ENCODE data around the gene TCEANC2.

Gene TCEANC2

GRCh38 chr1:54120698-54121481, 67.5 kb downstream of the TCEANC2 start:
- Histone ChIP-seq H4K20me1 (ENCODE audit: insufficient read depth) (no peaks in the 10 kb centered on the region), H3K4me2 (peak overlapping the region; percentile 38), H2AFZ (ENCODE audit: low read depth) (peak overlapping the region; percentile 54; the same call in 1 of the 2 replicates), H3K79me2 (ENCODE audit: insufficient read depth, low read depth) (no peaks in the 10 kb centered on the region), H3K27me3 (ENCODE audit: insufficient read depth, low read depth) (no peaks in the 10 kb centered on the region), H3K9ac (no peak overlapping the region; the same call in 1 of the 2 replicates), H3K36me3 (ENCODE audit: insufficient read depth) (no peaks in the 10 kb centered on the region), H3K4me1 (ENCODE audit: low read depth, poor library complexity, severe bottlenecking) (peaks cover 10% of the 10 kb centered on the region), H3K4me3 (IDR thresholded peaks at IDR 0.05; ENCODE audit: insufficient read depth, low read depth, low read length) (no peak overlapping the region), H3K27ac (no peak overlapping the region)
- TF ChIP-seq, protein P1, sequence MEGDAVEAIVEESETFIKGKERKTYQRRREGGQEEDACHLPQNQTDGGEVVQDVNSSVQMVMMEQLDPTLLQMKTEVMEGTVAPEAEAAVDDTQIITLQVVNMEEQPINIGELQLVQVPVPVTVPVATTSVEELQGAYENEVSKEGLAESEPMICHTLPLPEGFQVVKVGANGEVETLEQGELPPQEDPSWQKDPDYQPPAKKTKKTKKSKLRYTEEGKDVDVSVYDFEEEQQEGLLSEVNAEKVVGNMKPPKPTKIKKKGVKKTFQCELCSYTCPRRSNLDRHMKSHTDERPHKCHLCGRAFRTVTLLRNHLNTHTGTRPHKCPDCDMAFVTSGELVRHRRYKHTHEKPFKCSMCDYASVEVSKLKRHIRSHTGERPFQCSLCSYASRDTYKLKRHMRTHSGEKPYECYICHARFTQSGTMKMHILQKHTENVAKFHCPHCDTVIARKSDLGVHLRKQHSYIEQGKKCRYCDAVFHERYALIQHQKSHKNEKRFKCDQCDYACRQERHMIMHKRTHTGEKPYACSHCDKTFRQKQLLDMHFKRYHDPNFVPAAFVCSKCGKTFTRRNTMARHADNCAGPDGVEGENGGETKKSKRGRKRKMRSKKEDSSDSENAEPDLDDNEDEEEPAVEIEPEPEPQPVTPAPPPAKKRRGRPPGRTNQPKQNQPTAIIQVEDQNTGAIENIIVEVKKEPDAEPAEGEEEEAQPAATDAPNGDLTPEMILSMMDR (conservative IDR thresholded peaks at IDR 0.05; ENCODE audit: low read depth, low read length), result no peak

- H3K27ac ChIP-seq, result no peak overlapping the region
- peak overlapping the region; percentile 54; the same call in 1 of the 2 replicates for H2AFZ ChIP-seq (ENCODE audit: low read depth)
Observed at GRCh38 chr1:54121482-54122134, 68.2 kb downstream of the TCEANC2 start.

GRCh38 chr1:54122135-54122751, 68.8 kb downstream of the TCEANC2 start:
- Histone ChIP-seq H3K27me3 (ENCODE audit: insufficient read depth, low read depth) (no peaks in the 10 kb centered on the region), H3K36me3 (ENCODE audit: insufficient read depth) (no peaks in the 10 kb centered on the region), H3K4me1 (ENCODE audit: low read depth, poor library complexity, severe bottlenecking) (peaks cover 10% of the 10 kb centered on the region), H3K27ac (no peak overlapping the region), H3K79me2 (ENCODE audit: insufficient read depth, low read depth) (no peaks in the 10 kb centered on the region), H3K4me3 (IDR thresholded peaks at IDR 0.05; ENCODE audit: insufficient read depth, low read depth, low read length) (no peak overlapping the region), H4K20me1 (ENCODE audit: insufficient read depth) (no peaks in the 10 kb centered on the region), H3K4me2 (no peak overlapping the region), H2AFZ (ENCODE audit: low read depth) (no peak overlapping the region), H3K9ac (no peak overlapping the region)
- TF ChIP-seq, protein P1 (conservative IDR thresholded peaks at IDR 0.05; ENCODE audit: low read depth, low read length), result no peak

More at GRCh38 chr1:54121482-54122134, 68.2 kb downstream of the TCEANC2 start:
- Histone ChIP-seq H3K79me2 (ENCODE audit: insufficient read depth, low read depth) (no peaks in the 10 kb centered on the region), H3K9ac (no peak overlapping the region; the same call in 1 of the 2 replicates), H3K36me3 (ENCODE audit: insufficient read depth) (no peaks in the 10 kb centered on the region), H3K27me3 (ENCODE audit: insufficient read depth, low read depth) (no peaks in the 10 kb centered on the region), H3K4me2 (peak overlapping the region; percentile 38), H4K20me1 (ENCODE audit: insufficient read depth) (no peaks in the 10 kb centered on the region), H3K4me1 (ENCODE audit: low read depth, poor library complexity, severe bottlenecking) (peaks cover 10% of the 10 kb centered on the region), H3K4me3 (IDR thresholded peaks at IDR 0.05; ENCODE audit: insufficient read depth, low read depth, low read length) (no peak overlapping the region)
- TF ChIP-seq, protein P1 (conservative IDR thresholded peaks at IDR 0.05; ENCODE audit: low read depth, low read length), result peak; percentile 60

DNA sequence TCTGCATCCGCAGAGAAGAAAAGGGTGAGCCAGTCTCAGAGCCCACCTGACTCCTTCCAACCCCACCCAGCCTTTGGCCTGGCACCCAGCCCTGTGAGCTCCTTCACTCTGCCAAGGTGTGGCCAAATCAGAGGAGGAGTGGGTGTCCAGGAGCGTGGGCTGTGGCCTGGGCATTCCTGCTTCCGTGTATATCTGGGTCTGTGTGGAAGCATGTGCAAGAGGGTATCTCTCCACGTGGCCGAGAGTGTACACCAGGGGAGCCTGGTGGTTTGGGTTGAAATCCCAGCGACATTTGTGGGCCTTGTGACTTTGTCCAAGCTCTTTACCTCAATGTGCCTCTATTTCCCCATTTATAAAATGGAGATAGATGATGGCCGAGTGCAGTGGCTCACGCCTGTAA, 69.6 kb downstream of the TCEANC2 start:
- Histone ChIP-seq H3K4me3 (IDR thresholded peaks at IDR 0.05; ENCODE audit: insufficient read depth, low read depth, low read length) (no peak overlapping the region), H2AFZ (ENCODE audit: low read depth) (no peak overlapping the region), H3K79me2 (ENCODE audit: insufficient read depth, low read depth) (no peaks in the 10 kb centered on the region), H3K4me2 (no peak overlapping the region), H4K20me1 (ENCODE audit: insufficient read depth) (no peaks in the 10 kb centered on the region), H3K36me3 (ENCODE audit: insufficient read depth) (no peaks in the 10 kb centered on the region), H3K27ac (no peak overlapping the region), H3K27me3 (ENCODE audit: insufficient read depth, low read depth) (no peaks in the 10 kb centered on the region), H3K4me1 (ENCODE audit: low read depth, poor library complexity, severe bottlenecking) (peaks cover 10% of the 10 kb centered on the region), H3K9ac (no peak overlapping the region)
- TF ChIP-seq, protein P1 (conservative IDR thresholded peaks at IDR 0.05; ENCODE audit: low read depth, low read length), result no peak
